ENCODE measurements around the gene TBC1D9B. TPM values are rescaled to one million over a fixed set of nuclear protein-coding genes. Genes with fewer than 3 reads are reported as not detected.

The TBC1D9B gene
- total and polyA plus RNA-seq, 2 of the 13 experiments (the other 11 are each of a cell fraction or from before 2014, with no cell fraction given): 35.0 to 50.0 TPM

DNA sequence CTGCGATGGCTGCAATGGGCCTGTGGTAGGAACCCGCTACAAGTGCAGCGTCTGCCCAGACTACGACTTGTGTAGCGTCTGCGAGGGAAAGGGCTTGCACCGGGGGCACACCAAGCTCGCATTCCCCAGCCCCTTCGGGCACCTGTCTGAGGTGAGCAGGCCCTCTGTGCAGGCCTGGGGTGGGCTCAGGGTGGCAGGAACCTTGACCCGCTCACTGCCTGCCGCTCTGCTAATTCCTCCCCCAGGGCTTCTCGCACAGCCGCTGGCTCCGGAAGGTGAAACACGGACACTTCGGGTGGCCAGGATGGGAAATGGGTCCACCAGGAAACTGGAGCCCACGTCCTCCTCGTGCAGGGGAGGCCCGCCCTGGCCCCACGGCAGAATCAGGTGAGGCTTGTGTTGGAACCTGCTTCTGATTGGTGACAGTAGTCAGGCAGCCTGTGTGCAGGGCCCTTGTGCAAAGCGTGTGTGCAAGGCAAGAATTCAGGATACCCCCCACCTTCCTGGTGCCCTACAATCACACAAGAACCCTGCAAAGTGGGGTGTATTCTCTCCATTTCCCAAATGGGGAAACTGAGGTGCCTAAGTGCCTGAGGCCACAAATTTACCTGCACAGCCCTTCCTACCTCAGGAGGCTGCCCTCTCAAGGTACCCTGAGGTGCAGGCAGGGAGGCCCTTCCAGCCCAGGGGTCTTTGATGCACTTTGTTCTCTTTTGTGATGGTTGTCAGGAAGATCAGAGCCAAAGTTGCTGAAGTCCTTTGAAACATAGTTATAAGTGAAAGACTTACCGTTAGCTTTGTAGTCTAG lies 83.6 kb downstream of the TBC1D9B start (continued):
- TF ChIP-seq MAFK (conservative IDR thresholded peaks at IDR 0.05 in 1 of 2, IDR thresholded peaks at IDR 0.05 in 1 of 2; ENCODE audit: low read length in 2 of 2): no peak
- TF ChIP-seq ZMAT3 (CRISPR knock-in tag; conservative IDR thresholded peaks at IDR 0.05): no peak
- no peak for TF ChIP-seq TGIF2 (CRISPR knock-in tag; IDR thresholded peaks at IDR 0.05)
- TF ChIP-seq, protein P1, sequence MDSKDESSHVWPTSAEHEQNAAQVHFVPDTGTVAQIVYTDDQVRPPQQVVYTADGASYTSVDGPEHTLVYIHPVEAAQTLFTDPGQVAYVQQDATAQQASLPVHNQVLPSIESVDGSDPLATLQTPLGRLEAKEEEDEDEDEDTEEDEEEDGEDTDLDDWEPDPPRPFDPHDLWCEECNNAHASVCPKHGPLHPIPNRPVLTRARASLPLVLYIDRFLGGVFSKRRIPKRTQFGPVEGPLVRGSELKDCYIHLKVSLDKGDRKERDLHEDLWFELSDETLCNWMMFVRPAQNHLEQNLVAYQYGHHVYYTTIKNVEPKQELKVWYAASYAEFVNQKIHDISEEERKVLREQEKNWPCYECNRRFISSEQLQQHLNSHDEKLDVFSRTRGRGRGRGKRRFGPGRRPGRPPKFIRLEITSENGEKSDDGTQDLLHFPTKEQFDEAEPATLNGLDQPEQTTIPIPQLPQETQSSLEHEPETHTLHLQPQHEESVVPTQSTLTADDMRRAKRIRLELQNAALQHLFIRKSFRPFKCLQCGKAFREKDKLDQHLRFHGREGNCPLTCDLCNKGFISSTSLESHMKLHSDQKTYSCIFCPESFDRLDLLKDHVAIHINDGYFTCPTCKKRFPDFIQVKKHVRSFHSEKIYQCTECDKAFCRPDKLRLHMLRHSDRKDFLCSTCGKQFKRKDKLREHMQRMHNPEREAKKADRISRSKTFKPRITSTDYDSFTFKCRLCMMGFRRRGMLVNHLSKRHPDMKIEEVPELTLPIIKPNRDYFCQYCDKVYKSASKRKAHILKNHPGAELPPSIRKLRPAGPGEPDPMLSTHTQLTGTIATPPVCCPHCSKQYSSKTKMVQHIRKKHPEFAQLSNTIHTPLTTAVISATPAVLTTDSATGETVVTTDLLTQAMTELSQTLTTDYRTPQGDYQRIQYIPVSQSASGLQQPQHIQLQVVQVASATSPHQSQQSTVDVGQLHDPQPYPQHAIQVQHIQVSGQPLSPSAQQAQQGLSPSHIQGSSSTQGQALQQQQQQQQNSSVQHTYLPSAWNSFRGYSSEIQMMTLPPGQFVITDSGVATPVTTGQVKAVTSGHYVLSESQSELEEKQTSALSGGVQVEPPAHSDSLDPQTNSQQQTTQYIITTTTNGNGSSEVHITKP (CRISPR knock-in tag; IDR thresholded peaks at IDR 0.05; ENCODE audit: low read depth): no peak
- no peak for TF ChIP-seq HMG20A (CRISPR knock-in tag; IDR thresholded peaks at IDR 0.05; ENCODE audit: borderline replicate concordance)
- TF ChIP-seq RAD51 (IDR thresholded peaks at IDR 0.05; ENCODE audit: borderline replicate concordance): no peak
- no peak for TF ChIP-seq ZNF816 (CRISPR knock-in tag; IDR thresholded peaks at IDR 0.05; ENCODE audit: borderline replicate concordance)
- no peak for TF ChIP-seq SATB2 (CRISPR knock-in tag; IDR thresholded peaks at IDR 0.05)
- no peak for TF ChIP-seq RELA (CRISPR knock-in tag; IDR thresholded peaks at IDR 0.05)
- TF ChIP-seq RBFOX2 (IDR thresholded peaks at IDR 0.05; ENCODE audit: low read depth, low read length): peak; percentile 85
- no peak for TF ChIP-seq TBX2 (CRISPR knock-in tag; IDR thresholded peaks at IDR 0.05; ENCODE audit: borderline replicate concordance)
- TF ChIP-seq POLR2A (IDR thresholded peaks at IDR 0.05; ENCODE audit: insufficient read depth in 1 of 2, low read depth in 2 of 2, low read length in 2 of 2): peak in 1 of 2 experiments; percentile 31; a peak in 1 of 4 replicates
- no peak for TF ChIP-seq ZC3H4 (CRISPR knock-in tag; IDR thresholded peaks at IDR 0.05; ENCODE audit: borderline replicate concordance)
- TF ChIP-seq SOX6 (IDR thresholded peaks at IDR 0.05): no peak
- no peak for TF ChIP-seq SOX6 (CRISPR knock-in tag; IDR thresholded peaks at IDR 0.05)
- no peak for TF ChIP-seq HOXD1 (CRISPR knock-in tag; IDR thresholded peaks at IDR 0.05)
- TF ChIP-seq KLF16 (CRISPR knock-in tag; IDR thresholded peaks at IDR 0.05): no peak
- no peak for TF ChIP-seq ZBTB3 (CRISPR knock-in tag; IDR thresholded peaks at IDR 0.05; ENCODE audit: borderline replicate concordance, low read depth)
- peak; percentile 22 for TF ChIP-seq HNRNPLL (IDR thresholded peaks at IDR 0.05; ENCODE audit: low read depth, low read length, poor library complexity, severe bottlenecking)
- TF ChIP-seq, protein P2, sequence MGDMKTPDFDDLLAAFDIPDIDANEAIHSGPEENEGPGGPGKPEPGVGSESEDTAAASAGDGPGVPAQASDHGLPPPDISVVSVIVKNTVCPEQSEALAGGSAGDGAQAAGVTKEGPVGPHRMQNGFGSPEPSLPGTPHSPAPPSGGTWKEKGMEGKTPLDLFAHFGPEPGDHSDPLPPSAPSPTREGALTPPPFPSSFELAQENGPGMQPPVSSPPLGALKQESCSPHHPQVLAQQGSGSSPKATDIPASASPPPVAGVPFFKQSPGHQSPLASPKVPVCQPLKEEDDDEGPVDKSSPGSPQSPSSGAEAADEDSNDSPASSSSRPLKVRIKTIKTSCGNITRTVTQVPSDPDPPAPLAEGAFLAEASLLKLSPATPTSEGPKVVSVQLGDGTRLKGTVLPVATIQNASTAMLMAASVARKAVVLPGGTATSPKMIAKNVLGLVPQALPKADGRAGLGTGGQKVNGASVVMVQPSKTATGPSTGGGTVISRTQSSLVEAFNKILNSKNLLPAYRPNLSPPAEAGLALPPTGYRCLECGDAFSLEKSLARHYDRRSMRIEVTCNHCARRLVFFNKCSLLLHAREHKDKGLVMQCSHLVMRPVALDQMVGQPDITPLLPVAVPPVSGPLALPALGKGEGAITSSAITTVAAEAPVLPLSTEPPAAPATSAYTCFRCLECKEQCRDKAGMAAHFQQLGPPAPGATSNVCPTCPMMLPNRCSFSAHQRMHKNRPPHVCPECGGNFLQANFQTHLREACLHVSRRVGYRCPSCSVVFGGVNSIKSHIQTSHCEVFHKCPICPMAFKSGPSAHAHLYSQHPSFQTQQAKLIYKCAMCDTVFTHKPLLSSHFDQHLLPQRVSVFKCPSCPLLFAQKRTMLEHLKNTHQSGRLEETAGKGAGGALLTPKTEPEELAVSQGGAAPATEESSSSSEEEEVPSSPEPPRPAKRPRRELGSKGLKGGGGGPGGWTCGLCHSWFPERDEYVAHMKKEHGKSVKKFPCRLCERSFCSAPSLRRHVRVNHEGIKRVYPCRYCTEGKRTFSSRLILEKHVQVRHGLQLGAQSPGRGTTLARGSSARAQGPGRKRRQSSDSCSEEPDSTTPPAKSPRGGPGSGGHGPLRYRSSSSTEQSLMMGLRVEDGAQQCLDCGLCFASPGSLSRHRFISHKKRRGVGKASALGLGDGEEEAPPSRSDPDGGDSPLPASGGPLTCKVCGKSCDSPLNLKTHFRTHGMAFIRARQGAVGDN (CRISPR knock-in tag; IDR thresholded peaks at IDR 0.05): peak; percentile 44; the same call in 1 of the 2 replicates
- TF ChIP-seq KDM6A (CRISPR knock-in tag; IDR thresholded peaks at IDR 0.05; ENCODE audit: low read depth): no peak
- TF ChIP-seq ZNF549 (CRISPR knock-in tag; IDR thresholded peaks at IDR 0.05): no peak
- peak; percentile 63 for TF ChIP-seq RBM22 (optimal IDR thresholded peaks at IDR 0.05; ENCODE audit: low read length)
- TF ChIP-seq ASH2L (IDR thresholded peaks at IDR 0.05; ENCODE audit: insufficient read length, low read depth, low read length): no peak

Measured in HepG2 (cell line).